ENCODE measurements around the gene RNF186. TPM values are rescaled to one million over a fixed set of nuclear protein-coding genes. Genes with fewer than 3 reads are reported as not detected.
A peak's percentile ranks its signal among the peaks of the same experiment; 100 is the strongest.

The RNF186 gene
- total RNA-seq, 5 donors from 2014 or later (not counting 1 experiment from before 2014, with no cell fraction given), result not detected

DNA sequence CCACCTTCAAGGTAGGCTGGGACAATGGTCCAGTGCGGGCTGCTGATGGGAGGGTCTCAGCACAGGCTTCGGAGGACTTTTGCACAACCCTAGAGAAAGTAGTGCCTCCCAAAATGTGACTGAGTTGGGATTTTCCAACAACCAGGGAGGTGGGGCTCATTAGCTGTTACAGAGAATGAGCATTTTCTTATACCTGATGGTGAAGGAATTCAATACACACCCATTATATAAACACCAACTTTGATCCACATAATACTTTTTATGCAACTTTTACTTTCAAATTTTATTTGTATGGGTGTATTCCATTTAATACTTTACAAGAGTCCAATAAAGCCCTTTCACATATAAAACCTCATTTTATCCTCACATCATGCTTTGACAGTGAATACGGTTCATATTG, 31.3 kb upstream of the RNF186 start:
- ATAC-seq (replicated peaks in 1 of 4), result no peak
- H3K27me3 Mint-ChIP-seq, result peaks cover 22 to 28% of the 10 kb centered on the region in 2 donors

GRCh38 chr1:19845555-19845954, 30.5 kb upstream of the RNF186 start:
- H3K27me3 ChIP-seq (replicated peaks in 1 of 2; ENCODE audit: control insufficient read depth in 2 of 2, extremely low read depth in 1 of 2, insufficient read depth in 2 of 2, low read length in 1 of 2), result peaks cover 6 to 11% of the 10 kb centered on the region in 2 experiments
- no peak overlapping the region for H3K27ac Mint-ChIP-seq
- no peaks in the 10 kb centered on the region for H3K4me1 Mint-ChIP-seq
- no peaks in the 10 kb centered on the region for H3K36me3 Mint-ChIP-seq
- H3K9me3 ChIP-seq, result no peaks in the 10 kb centered on the region
- no peak for ATAC-seq (replicated peaks in 1 of 4)
- ChIA-PET CTCF (no interaction called here), POLR2A (no interaction called here)
- no peaks in the 10 kb centered on the region for H3K9me3 Mint-ChIP-seq
- no peaks in the 10 kb centered on the region for H3K4me1 ChIP-seq (ENCODE audit: control insufficient read depth in 1 of 2, extremely low read depth in 1 of 2, insufficient read depth in 2 of 2, low read length in 2 of 2)
- H3K4me3 ChIP-seq (ENCODE audit: control insufficient read depth in 1 of 2, extremely low read depth in 1 of 2, low read length in 1 of 2), result no peak overlapping the region
- WGBS (ENCODE audit: insufficient coverage), result no CpG with 5 or more reads among the region's 8 CpGs
- no peak overlapping the region for H3K27ac ChIP-seq (ENCODE audit: low read length)
- no peaks in the 10 kb centered on the region for H3K36me3 ChIP-seq (ENCODE audit: control insufficient read depth in 2 of 2, extremely low read depth in 1 of 2, insufficient read depth in 1 of 2, low read length in 1 of 2)
- peaks cover 24 to 28% of the 10 kb centered on the region in 2 donors for H3K27me3 Mint-ChIP-seq
- no peak for DNase-seq
- H3K4me3 Mint-ChIP-seq, result no peak overlapping the region

More for the DNA sequence above, 31.3 kb upstream of the RNF186 start:
- ChIA-PET POLR2A (no interaction called here), CTCF (no interaction called here)
- no peaks in the 10 kb centered on the region for H3K4me1 Mint-ChIP-seq
- no peak overlapping the region for H3K4me3 Mint-ChIP-seq
- no peaks in the 10 kb centered on the region for H3K9me3 Mint-ChIP-seq
- DNase-seq, result no peak
- Histone ChIP-seq H3K27ac (ENCODE audit: low read length) (no peak overlapping the region), H3K27me3 (replicated peaks in 1 of 2; ENCODE audit: control insufficient read depth in 2 of 2, extremely low read depth in 1 of 2, insufficient read depth in 2 of 2, low read length in 1 of 2) (peaks cover 6 to 11% of the 10 kb centered on the region in 2 experiments), H3K4me3 (ENCODE audit: control insufficient read depth in 1 of 2, extremely low read depth in 1 of 2, low read length in 1 of 2) (no peak overlapping the region), H3K4me1 (ENCODE audit: control insufficient read depth in 1 of 2, extremely low read depth in 1 of 2, insufficient read depth in 2 of 2, low read length in 2 of 2) (no peaks in the 10 kb centered on the region), H3K36me3 (ENCODE audit: control insufficient read depth in 2 of 2, extremely low read depth in 1 of 2, insufficient read depth in 1 of 2, low read length in 1 of 2) (no peaks in the 10 kb centered on the region), H3K9me3 (no peaks in the 10 kb centered on the region)
- no peak overlapping the region for H3K27ac Mint-ChIP-seq
- H3K36me3 Mint-ChIP-seq, result no peaks in the 10 kb centered on the region
- 92% methylated on average over 1 of the region's 3 CpGs for WGBS (ENCODE audit: insufficient coverage)

DNA sequence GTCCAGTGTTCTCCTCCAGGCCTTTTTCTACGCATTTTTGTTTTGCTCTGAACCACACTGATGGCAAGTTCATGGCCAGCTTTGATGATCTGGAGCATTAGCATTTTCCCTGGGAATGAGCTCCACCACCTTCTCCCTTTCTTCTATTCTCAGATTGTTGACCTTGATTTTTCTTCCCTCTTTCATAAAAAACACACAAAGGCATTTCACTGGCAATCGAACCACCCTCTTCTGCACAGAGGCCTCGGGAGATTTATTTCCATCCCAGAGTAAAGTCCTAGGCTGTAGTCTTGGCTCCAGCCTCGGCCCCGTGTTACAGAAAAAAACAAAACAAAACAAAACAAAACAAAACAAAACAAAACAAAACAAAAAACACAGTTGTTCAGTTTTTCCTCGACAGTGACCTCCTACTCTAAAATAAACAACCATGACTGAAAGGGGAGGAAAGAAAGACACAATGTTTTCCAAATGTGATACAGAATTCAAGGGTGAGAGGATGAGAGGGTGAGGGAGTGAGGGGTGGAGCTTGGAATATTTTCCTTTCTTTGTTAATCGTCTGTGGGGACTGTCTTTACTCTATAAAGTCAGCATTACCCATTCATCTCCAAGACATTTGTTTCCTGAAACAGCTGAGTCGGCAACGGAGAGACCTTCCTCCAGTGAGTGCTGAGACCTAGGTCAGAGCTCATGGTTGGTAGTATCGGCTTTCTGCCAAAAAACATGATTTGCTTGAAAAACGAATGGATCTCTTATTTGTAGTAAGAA, 29.8 kb upstream of the RNF186 start:
- H3K4me1 Mint-ChIP-seq, result no peaks in the 10 kb centered on the region

DNA sequence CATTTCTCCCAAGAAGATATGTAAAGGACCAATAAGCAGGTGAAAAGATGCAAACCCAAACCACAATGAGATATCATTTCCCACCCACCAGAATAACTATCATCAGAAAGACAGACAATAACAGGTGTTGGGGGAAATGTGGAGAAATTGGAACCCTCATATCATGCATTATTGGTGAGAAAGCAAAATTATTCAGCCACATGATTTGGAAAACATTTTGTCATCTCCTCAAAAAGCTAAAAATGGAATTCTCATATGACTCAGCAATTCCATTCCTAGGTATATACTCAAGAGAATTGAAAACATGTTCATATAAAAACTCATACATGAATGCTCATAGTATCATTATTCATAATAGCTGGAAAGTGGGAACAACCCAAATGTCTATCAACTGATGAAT, 25.1 kb upstream of the RNF186 start:
- Histone ChIP-seq H3K4me3 (ENCODE audit: control insufficient read depth in 1 of 2, extremely low read depth in 1 of 2, low read length in 1 of 2) (no peak overlapping the region), H3K27ac (ENCODE audit: low read length) (no peak overlapping the region), H3K27me3 (replicated peaks in 1 of 2; ENCODE audit: control insufficient read depth in 2 of 2, extremely low read depth in 1 of 2, insufficient read depth in 2 of 2, low read length in 1 of 2) (peaks cover 0 to 4% of the 10 kb centered on the region in 2 experiments), H3K9me3 (no peaks in the 10 kb centered on the region), H3K4me1 (ENCODE audit: control insufficient read depth in 1 of 2, extremely low read depth in 1 of 2, insufficient read depth in 2 of 2, low read length in 2 of 2) (no peaks in the 10 kb centered on the region), H3K36me3 (ENCODE audit: control insufficient read depth in 2 of 2, extremely low read depth in 1 of 2, insufficient read depth in 1 of 2, low read length in 1 of 2) (no peaks in the 10 kb centered on the region)
- H3K9me3 Mint-ChIP-seq, result no peaks in the 10 kb centered on the region
- ATAC-seq (replicated peaks in 1 of 4) (no peak), DNase-seq (no peak)
- ChIA-PET POLR2A (no interaction called here), CTCF (no interaction called here)
- H3K4me3 Mint-ChIP-seq, result no peak overlapping the region
- H3K36me3 Mint-ChIP-seq, result no peaks in the 10 kb centered on the region
- H3K27ac Mint-ChIP-seq, result no peak overlapping the region
- no peaks in the 10 kb centered on the region for H3K4me1 Mint-ChIP-seq
- peaks cover 22% of the 10 kb centered on the region in 2 donors for H3K27me3 Mint-ChIP-seq

More for the DNA sequence above, 29.8 kb upstream of the RNF186 start:
- no peaks in the 10 kb centered on the region for H3K4me1 ChIP-seq (ENCODE audit: control insufficient read depth in 1 of 2, extremely low read depth in 1 of 2, insufficient read depth in 2 of 2, low read length in 2 of 2)
- CTCF ChIA-PET, result no interaction called here
- Mint-ChIP-seq H3K9me3 (no peaks in the 10 kb centered on the region), H3K27ac (no peak overlapping the region), H3K27me3 (peaks cover 23 to 28% of the 10 kb centered on the region in 2 donors), H3K36me3 (no peaks in the 10 kb centered on the region), H3K4me3 (no peak overlapping the region)
- 41% methylated on average over 7 of the region's 11 CpGs for WGBS (ENCODE audit: insufficient coverage)
- ATAC-seq (replicated peaks in 1 of 4) (no peak), DNase-seq (no peak)
- POLR2A ChIA-PET, result no interaction called here
- peaks cover 6 to 11% of the 10 kb centered on the region in 2 experiments for H3K27me3 ChIP-seq (replicated peaks in 1 of 2; ENCODE audit: control insufficient read depth in 2 of 2, extremely low read depth in 1 of 2, insufficient read depth in 2 of 2, low read length in 1 of 2)
- H3K27ac ChIP-seq (ENCODE audit: low read length), result no peak overlapping the region
- no peak overlapping the region for H3K4me3 ChIP-seq (ENCODE audit: control insufficient read depth in 1 of 2, extremely low read depth in 1 of 2, low read length in 1 of 2)
- no peaks in the 10 kb centered on the region for H3K9me3 ChIP-seq
- H3K36me3 ChIP-seq (ENCODE audit: control insufficient read depth in 2 of 2, extremely low read depth in 1 of 2, insufficient read depth in 1 of 2, low read length in 1 of 2), result no peaks in the 10 kb centered on the region

- ChIA-PET CTCF (no interaction called here), POLR2A (no interaction called here)
- Mint-ChIP-seq H3K4me3 (no peak overlapping the region), H3K27ac (peak overlapping the region in 1 of 2 donors; percentile 9), H3K4me1 (no peaks in the 10 kb centered on the region), H3K9me3 (no peaks in the 10 kb centered on the region), H3K27me3 (peaks cover 12 to 28% of the 10 kb centered on the region in 2 donors), H3K36me3 (no peaks in the 10 kb centered on the region)
- WGBS (ENCODE audit: insufficient coverage), result no CpG with 5 or more reads among the region's 2 CpGs
- H3K27ac ChIP-seq (ENCODE audit: low read length), result no peak overlapping the region
- H3K9me3 ChIP-seq, result no peaks in the 10 kb centered on the region
- H3K36me3 ChIP-seq (ENCODE audit: control insufficient read depth in 2 of 2, extremely low read depth in 1 of 2, insufficient read depth in 1 of 2, low read length in 1 of 2), result no peaks in the 10 kb centered on the region
- no peak overlapping the region for H3K4me3 ChIP-seq (ENCODE audit: control insufficient read depth in 1 of 2, extremely low read depth in 1 of 2, low read length in 1 of 2)
- no peak for ATAC-seq (replicated peaks in 1 of 4)
- H3K27me3 ChIP-seq (replicated peaks in 1 of 2; ENCODE audit: control insufficient read depth in 2 of 2, extremely low read depth in 1 of 2, insufficient read depth in 2 of 2, low read length in 1 of 2), result peaks cover 0 to 6% of the 10 kb centered on the region in 2 experiments
- DNase-seq, result no peak
- no peaks in the 10 kb centered on the region for H3K4me1 ChIP-seq (ENCODE audit: control insufficient read depth in 1 of 2, extremely low read depth in 1 of 2, insufficient read depth in 2 of 2, low read length in 2 of 2)
Observed at GRCh38 chr1:19837866-19838265, 22.8 kb upstream of the RNF186 start.

DNA sequence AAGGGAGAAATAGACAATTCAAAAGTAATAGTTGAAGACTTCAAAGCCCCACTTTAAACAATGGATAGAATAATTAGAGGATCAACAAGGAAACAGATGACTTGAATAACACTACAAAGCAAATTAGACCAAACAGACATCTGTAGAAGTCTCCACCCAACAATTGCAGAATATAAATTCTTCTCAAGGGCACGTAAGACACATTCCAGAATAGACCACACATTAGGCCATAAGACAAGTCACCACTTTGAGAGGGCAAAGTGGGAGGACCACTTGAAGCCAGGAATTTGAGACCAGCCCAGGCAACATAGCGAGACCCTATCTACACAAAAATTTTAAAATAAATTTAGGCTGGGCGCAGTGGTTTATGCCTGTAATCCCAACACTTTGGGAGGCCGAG, 20.5 kb upstream of the RNF186 start:
- no peak overlapping the region for H3K27ac Mint-ChIP-seq
- H3K27me3 ChIP-seq (replicated peaks in 1 of 2; ENCODE audit: control insufficient read depth in 2 of 2, extremely low read depth in 1 of 2, insufficient read depth in 2 of 2, low read length in 1 of 2), result peaks cover 0 to 10% of the 10 kb centered on the region in 2 experiments
- 100% methylated on average over 1 of the region's 4 CpGs for WGBS (ENCODE audit: insufficient coverage)
- H3K4me1 Mint-ChIP-seq, result no peaks in the 10 kb centered on the region
- H3K36me3 ChIP-seq (ENCODE audit: control insufficient read depth in 2 of 2, extremely low read depth in 1 of 2, insufficient read depth in 1 of 2, low read length in 1 of 2), result no peaks in the 10 kb centered on the region
- POLR2A ChIA-PET, result no interaction called here
- peaks cover 4% of the 10 kb centered on the region for H3K36me3 Mint-ChIP-seq
- ATAC-seq (replicated peaks in 1 of 4) (no peak), DNase-seq (no peak)
- CTCF ChIA-PET, result no interaction called here
- H3K4me1 ChIP-seq (ENCODE audit: control insufficient read depth in 1 of 2, extremely low read depth in 1 of 2, insufficient read depth in 2 of 2, low read length in 2 of 2), result no peaks in the 10 kb centered on the region
- H3K27ac ChIP-seq (ENCODE audit: low read length), result no peak overlapping the region
- H3K4me3 Mint-ChIP-seq, result no peak overlapping the region
- no peak overlapping the region for H3K4me3 ChIP-seq (ENCODE audit: control insufficient read depth in 1 of 2, extremely low read depth in 1 of 2, low read length in 1 of 2)
- H3K9me3 Mint-ChIP-seq, result no peaks in the 10 kb centered on the region
- no peaks in the 10 kb centered on the region for H3K9me3 ChIP-seq
- peaks cover 20 to 48% of the 10 kb centered on the region in 2 donors for H3K27me3 Mint-ChIP-seq
